Lung (tissue), 12 donors: ENCODE measurements around the gene EPB41. TPM values are rescaled to one million over a fixed set of nuclear protein-coding genes. Genes with fewer than 3 reads are reported as not detected.

Source experiments
- ATAC-seq: fragments of 200-7000 bp; cut with Tn5 transposase; one replicate; pipeline ENCODE4 v1.9.1; 2020; ENCODE audit warnings: moderate number of reproducible peaks; ENCODE audit not compliant: insufficient read depth, low FRiP score
- DNase-seq, 3 donors: peaks; one replicate each; pipeline ENCODE4 v3.0.0-alpha.2; 2013 to 2017
- H3K27ac ChIP-seq, 2 donors: one replicate each; pipeline ENCODE4 v1.5.1; 2013; ENCODE audit warnings: mild to moderate bottlenecking in 2 of 2, moderate library complexity in 2 of 2, control low read depth in 1 of 2, inconsistent platforms in 1 of 2, low read depth in 1 of 2, low read length in 1 of 2
- H3K27me3 ChIP-seq, 3 donors: one replicate each; pipeline ENCODE4 v1.5.1; 2013; ENCODE audit warnings: low read length in 2 of 3; ENCODE audit not compliant: control insufficient read depth in 3 of 3, insufficient read depth in 3 of 3
- H3K36me3 ChIP-seq, 4 donors: one replicate each; pipeline ENCODE4 v1.5.1; 2013; ENCODE audit warnings: low read length in 4 of 4, mild to moderate bottlenecking in 1 of 4, moderate library complexity in 1 of 4; ENCODE audit not compliant: control insufficient read depth in 4 of 4, insufficient read depth in 4 of 4
- H3K4me1 ChIP-seq, 5 donors: one replicate each; pipeline ENCODE4 v1.5.1; 2013; ENCODE audit warnings: low read length in 5 of 5, mild to moderate bottlenecking in 2 of 5, moderate library complexity in 1 of 5; ENCODE audit not compliant: control insufficient read depth in 5 of 5, insufficient read depth in 5 of 5
- H3K4me3 ChIP-seq: one replicate; pipeline ENCODE4 v1.5.1; 2013; ENCODE audit warnings: mild to moderate bottlenecking, control low read depth, moderate library complexity
- H3K9ac ChIP-seq, 2 donors: one replicate each; pipeline ENCODE4 v1.5.1; 2013; ENCODE audit warnings: low read length in 2 of 2, control low read depth in 1 of 2; ENCODE audit not compliant: insufficient read depth in 1 of 2
- H3K9me3 ChIP-seq, 4 donors: one replicate each; pipeline ENCODE4 v1.5.1; 2013; ENCODE audit warnings: low read length in 3 of 4, mild to moderate bottlenecking in 1 of 4, moderate library complexity in 1 of 4; ENCODE audit not compliant: control insufficient read depth in 4 of 4, insufficient read depth in 3 of 4
- WGBS, 2 donors: extraction: QIAGEN DNeasy Blood & Tissue Kit; methylation state at CpG; one replicate each; pipeline ENCODE4 v1.1.7; 2013; 5-methylcytosine and 5-hydroxymethylcytosine counted together
- polyA plus RNA-seq, 2 donors: library from polyadenylated mRNA; stranded (reverse); fragments of 200-250 nt; gene quantifications; one replicate each; pipeline ENCODE4 v1.2.1, GENCODE V29; 2013
- total RNA-seq, 2 donors: library from RNA; depleted of rRNA in 1 of 2; stranded (reverse); fragments of >200 nt in 1 of 2; gene quantifications; one replicate each; pipeline ENCODE4 v1.2.1, GENCODE V29; 2014 to 2021
- TF ChIP-seq, protein P1 (sequence below): IDR thresholded peaks from 2 replicates; pipeline ENCODE4 v1.5.1; 2012; ENCODE audit warnings: mild to moderate bottlenecking; ENCODE audit errors: control extremely low read depth, extremely low read depth
- donor health status: control.
- donor health status: control.
- donor health status: Bipolar disorder and iron deficiency.
- donor health status: healthy.
- donor health status: DM: yes; HTN: yes; CAD: no.

The EPB41 gene
- total and polyA plus RNA-seq, 4 donors, result 10.4 to 69.0 (median 33.3) TPM

DNA sequence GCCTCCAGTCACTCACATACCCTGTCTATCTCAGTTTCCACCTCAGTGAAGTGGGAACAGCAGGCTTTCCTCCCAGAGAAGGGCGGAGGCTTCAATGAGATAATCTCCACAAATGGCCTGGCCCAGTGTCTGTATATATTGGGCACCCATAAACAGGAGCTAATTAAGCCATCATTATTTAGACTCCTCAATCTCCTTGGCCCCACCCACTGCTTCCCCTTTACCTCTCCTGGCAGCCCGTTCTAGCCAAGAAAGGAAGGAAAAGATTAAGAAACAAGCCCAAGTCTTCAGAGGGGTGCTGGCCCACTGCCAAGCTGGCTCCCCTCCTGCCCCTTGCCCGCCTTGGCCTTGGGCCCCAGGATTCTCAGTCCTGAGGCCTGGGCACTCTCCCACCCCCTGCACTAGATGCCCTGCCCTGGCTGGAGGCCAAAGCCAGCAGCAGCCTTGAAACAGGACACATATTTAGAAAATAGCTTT is 15.9 kb upstream of the EPB41 start:
- Histone ChIP-seq H3K27me3 (no peaks in the 10 kb centered on the region), H3K36me3 (peaks cover 0 to 2% (median 0%) of the 10 kb centered on the region in 4 donors), H3K9ac (no peak overlapping the region), H3K4me1 (peaks cover 0 to 24% (median 0%) of the 10 kb centered on the region in 5 donors), H3K9me3 (no peaks in the 10 kb centered on the region), H3K27ac (peak overlapping the region in 1 of 2 donors; percentile 10), H3K4me3 (no peak overlapping the region)
- TF ChIP-seq, protein P1, sequence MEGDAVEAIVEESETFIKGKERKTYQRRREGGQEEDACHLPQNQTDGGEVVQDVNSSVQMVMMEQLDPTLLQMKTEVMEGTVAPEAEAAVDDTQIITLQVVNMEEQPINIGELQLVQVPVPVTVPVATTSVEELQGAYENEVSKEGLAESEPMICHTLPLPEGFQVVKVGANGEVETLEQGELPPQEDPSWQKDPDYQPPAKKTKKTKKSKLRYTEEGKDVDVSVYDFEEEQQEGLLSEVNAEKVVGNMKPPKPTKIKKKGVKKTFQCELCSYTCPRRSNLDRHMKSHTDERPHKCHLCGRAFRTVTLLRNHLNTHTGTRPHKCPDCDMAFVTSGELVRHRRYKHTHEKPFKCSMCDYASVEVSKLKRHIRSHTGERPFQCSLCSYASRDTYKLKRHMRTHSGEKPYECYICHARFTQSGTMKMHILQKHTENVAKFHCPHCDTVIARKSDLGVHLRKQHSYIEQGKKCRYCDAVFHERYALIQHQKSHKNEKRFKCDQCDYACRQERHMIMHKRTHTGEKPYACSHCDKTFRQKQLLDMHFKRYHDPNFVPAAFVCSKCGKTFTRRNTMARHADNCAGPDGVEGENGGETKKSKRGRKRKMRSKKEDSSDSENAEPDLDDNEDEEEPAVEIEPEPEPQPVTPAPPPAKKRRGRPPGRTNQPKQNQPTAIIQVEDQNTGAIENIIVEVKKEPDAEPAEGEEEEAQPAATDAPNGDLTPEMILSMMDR, result no peak
- 25 to 42% methylated on average over 3 of the region's 3 CpGs for WGBS, 2 donors
- ATAC-seq, result no peak
- peak in 1 of 3 donors; percentile 28 for DNase-seq

DNA sequence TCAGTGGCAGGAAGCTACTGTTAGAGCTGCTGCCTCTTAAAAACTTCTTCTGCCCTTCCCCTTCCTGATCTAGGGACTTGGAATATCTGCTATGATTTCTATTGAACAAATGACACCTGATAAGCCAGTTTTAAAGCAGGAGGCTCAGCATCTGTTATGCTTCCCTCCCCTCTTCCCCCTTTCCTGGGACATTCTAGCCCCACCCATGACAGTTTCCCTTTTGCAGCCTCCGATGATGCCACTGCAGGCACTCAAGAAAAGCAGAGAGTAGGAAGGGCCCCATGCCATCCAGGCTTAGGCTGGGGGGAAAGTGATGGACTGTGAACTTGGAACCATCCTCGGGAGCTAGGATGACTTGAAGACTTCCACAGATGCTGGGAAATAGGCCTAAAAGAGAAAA is 15.1 kb upstream of the EPB41 start:
- TF ChIP-seq, protein P1, result no peak
- Histone ChIP-seq H3K4me1 (peaks cover 0 to 24% (median 0%) of the 10 kb centered on the region in 5 donors), H3K27ac (peak overlapping the region in 1 of 2 donors; percentile 35), H3K9ac (peak overlapping the region in 1 of 2 donors; percentile 25), H3K27me3 (no peaks in the 10 kb centered on the region), H3K9me3 (no peaks in the 10 kb centered on the region), H3K36me3 (peaks cover 0 to 2% (median 0%) of the 10 kb centered on the region in 4 donors), H3K4me3 (no peak overlapping the region)
- 54 to 57% methylated on average over 2 of the region's 2 CpGs for WGBS, 2 donors
- DNase-seq (no peak), ATAC-seq (no peak)

GRCh38 chr1:28900562-28900961 is 13.8 kb upstream of the EPB41 start:
- Histone ChIP-seq H3K27ac (no peak overlapping the region), H3K27me3 (no peaks in the 10 kb centered on the region), H3K4me1 (peaks cover 0 to 24% (median 0%) of the 10 kb centered on the region in 5 donors), H3K4me3 (no peak overlapping the region), H3K36me3 (peaks cover 0 to 2% (median 0%) of the 10 kb centered on the region in 4 donors), H3K9ac (no peak overlapping the region), H3K9me3 (no peaks in the 10 kb centered on the region)
- TF ChIP-seq, protein P1, result no peak
- no peak for DNase-seq
- 94 to 96% methylated on average over 3 of the region's 3 CpGs for WGBS, 2 donors
- no peak for ATAC-seq

- WGBS, 2 donors, result 88 to 94% methylated on average over 2 of the region's 2 CpGs
- no peaks in the 10 kb centered on the region for H3K36me3 ChIP-seq
- no peak overlapping the region for H3K27ac ChIP-seq
- H3K4me3 ChIP-seq, result no peak overlapping the region
- no peak for ATAC-seq
- no peak for DNase-seq
- no peak overlapping the region for H3K9ac ChIP-seq
- TF ChIP-seq, protein P1, result no peak
- peaks cover 0 to 12% (median 3%) of the 10 kb centered on the region in 5 donors for H3K4me1 ChIP-seq
- no peaks in the 10 kb centered on the region for H3K27me3 ChIP-seq
- no peaks in the 10 kb centered on the region for H3K9me3 ChIP-seq
Measured at GRCh38 chr1:28902738-28903137, 11.6 kb upstream of the EPB41 start.
